GDM1 (cell line): Measurements from ENCODE around the gene COMMD2.

Source experiments
- DNase-seq: peaks from one replicate; lab custom pipeline; 2025; lab: John Stamatoyannopoulos, UW

COMMD2 gene

DNA sequence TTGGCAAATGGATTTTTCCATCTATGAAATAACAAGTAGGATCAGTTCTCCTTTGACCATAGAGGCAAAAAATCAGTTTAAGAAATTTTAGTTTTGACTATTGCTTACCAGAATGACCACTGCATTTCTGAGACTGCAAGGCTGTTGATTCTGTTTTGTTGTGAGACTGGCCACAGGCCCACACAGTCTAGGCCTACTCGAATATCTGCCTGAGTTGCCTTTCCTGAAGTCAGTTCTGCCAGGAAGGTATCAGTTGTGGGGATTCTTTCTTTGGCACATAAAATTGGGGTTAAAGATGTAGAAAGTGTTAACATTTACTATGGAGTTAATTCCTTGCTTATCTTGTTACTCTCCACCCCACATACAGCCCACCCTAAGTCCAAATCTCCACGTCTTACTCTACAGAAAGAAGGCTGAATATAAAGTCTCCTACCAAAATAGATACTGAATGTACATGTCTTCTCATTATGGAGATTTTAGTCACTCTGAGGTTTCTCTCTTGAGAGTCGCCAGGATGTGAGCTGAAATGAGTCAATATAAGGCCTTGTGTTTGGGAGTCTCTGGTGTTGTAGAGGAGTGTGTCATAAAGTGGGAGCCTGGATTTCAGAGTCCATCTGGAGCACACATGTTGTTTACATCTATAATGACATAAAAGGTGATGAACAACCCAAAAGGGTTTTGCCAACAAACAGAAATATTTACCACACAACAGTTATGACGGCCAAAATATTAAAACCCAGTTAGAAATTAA, 49.4 kb downstream of the COMMD2 start:
- DNase-seq, result no peak

DNA sequence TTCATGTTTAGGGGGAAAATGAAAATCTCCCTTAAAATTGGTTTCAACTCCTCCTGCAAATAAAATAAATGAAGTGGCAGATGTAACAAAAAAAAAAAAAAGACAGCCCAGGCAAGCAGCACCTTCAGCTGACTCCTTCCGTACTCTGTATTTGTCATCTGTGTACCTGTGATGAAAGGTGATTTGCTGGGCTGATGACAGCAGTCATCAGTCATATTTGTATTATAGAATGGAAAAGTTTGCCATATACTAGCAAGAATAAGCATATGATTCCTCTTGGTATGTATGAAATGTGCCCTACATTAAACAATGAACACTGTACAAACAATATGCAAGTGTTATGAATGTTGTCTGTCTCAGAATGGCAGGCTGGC, 50.3 kb downstream of the COMMD2 start:
- no peak for DNase-seq

DNA sequence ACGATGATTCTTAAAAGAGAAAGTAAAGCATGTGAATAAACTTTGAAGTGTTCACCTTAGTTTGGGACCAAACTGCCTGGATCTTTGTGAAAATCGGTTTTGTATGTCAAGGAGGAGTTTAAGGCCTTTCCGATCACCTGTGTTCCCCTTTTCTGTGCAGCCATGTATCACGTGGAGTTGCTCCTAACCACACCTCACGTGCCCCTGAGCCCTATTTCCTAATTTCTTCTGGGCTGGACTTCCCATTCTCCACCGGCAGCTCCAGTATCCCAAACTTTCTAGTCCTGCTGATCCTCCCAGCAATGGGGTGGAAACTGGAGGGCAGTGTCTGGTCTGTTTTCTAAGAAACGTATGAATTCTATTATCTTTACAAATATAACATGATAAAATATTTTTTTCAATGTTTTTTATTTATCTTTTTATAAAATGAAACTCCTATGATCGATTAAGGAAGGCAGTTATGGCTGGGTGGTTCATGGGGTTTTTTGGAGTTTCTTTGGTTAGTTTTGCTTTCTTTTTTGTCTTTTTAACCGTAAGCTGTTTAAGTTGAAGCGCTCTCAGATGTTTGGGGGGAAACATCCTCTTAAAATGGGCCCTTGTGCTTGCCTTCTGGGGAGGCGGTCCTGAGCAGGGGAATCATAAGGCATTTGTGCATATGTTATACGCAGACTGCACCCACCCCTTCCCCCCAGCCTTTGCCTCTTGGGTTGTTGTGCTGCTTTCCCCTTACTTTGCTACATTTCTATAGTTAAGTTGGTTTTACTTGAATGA, 50.9 kb downstream of the COMMD2 start:
- DNase-seq, result no peak
